Heart right ventricle (tissue), 16 donors: Measurements from ENCODE around the gene FRK. TPM values are rescaled to one million over a fixed set of nuclear protein-coding genes. Genes with fewer than 3 reads are reported as not detected.

Experiments
- ATAC-seq, 8 donors: fragments of 200-7000 bp; cut with Tn5 transposase; one replicate each; pipeline ENCODE4 v1.9.1; 2020; ENCODE audit warnings: mild to moderate bottlenecking in 8 of 8, moderate library complexity in 8 of 8, moderate number of reproducible peaks in 1 of 8
- DNase-seq, 2 donors: peaks; one replicate each; pipeline ENCODE4 v3.0.0-alpha.2; 2020
- H3K27ac ChIP-seq, 10 donors: fragments of 200-600 bp; sonication (generic) in 2 of 10; one replicate each; pipeline versions ENCODE4 v1.5.0 to v1.8.0; 2020 to 2022; ENCODE audit warnings: mild to moderate bottlenecking in 3 of 10
- H3K27me3 ChIP-seq, 7 donors: fragments of 200-600 bp; one replicate each; pipeline ENCODE4 v1.8.0; 2021 to 2022; ENCODE audit warnings: mild to moderate bottlenecking in 2 of 7
- H3K36me3 ChIP-seq, 9 donors: fragments of 200-600 bp; sonication (generic) in 1 of 9; one replicate each; pipeline versions ENCODE4 v1.5.0 to v1.8.0; 2020 to 2022; ENCODE audit warnings: mild to moderate bottlenecking in 2 of 9
- H3K4me1 ChIP-seq, 9 donors: fragments of 200-600 bp; sonication (generic) in 1 of 9; one replicate each; pipeline versions ENCODE4 v1.5.0 to v1.8.0; 2020 to 2022; ENCODE audit warnings: mild to moderate bottlenecking in 4 of 9
- H3K4me3 ChIP-seq, 10 donors: fragments of 200-600 bp; sonication (generic) in 2 of 10; one replicate each; pipeline versions ENCODE4 v1.5.0 to v1.8.0; 2020 to 2022; ENCODE audit warnings: mild to moderate bottlenecking in 7 of 10, moderate library complexity in 2 of 10
- H3K9me3 ChIP-seq, 11 donors: fragments of 200-600 bp in 10 of 11; sonication (generic) in 2 of 11; one replicate each; pipeline versions ENCODE4 v1.5.0 to v1.8.0; 2013 to 2022; ENCODE audit warnings: mild to moderate bottlenecking in 2 of 11, control low read depth in 1 of 11, moderate library complexity in 1 of 11
- CTCF ChIP-seq, 9 donors: fragments of 200-600 bp; sonication (generic) in 2 of 9; IDR thresholded peaks; one replicate each; pipeline versions ENCODE4 v1.5.0 to v1.8.0; 2021 to 2022; ENCODE audit warnings: antibody characterized with exemption in 9 of 9, mild to moderate bottlenecking in 5 of 9, moderate library complexity in 1 of 9
- WGBS, 2 donors: extraction: QIAGEN DNeasy Blood & Tissue Kit; methylation state at CpG; one replicate each; pipeline ENCODE4 v1.1.7; 2013; ENCODE audit warnings: inconsistent platforms in 1 of 2; 5-methylcytosine and 5-hydroxymethylcytosine counted together
- intact Hi-C, 10 donors: fragments of 100-400 bp; cut with DNase I; formaldehyde crosslinking; loops; one replicate each; pipeline versions ENCODE4 v1.11.1 to v1.14.2; 2022
- polyA plus RNA-seq, 2 donors: library from polyadenylated mRNA; stranded (reverse); fragments of 200-250 nt; gene quantifications; one replicate each; pipeline ENCODE4 v1.2.3, GENCODE V29; 2013
- total RNA-seq, 10 donors: library from RNA; stranded (reverse); fragmentation: NEBNext Ultra II Directional in 3 of 10; extraction: Animal tissue kit (Norgen Biotek cat#: 25700) in 3 of 10; gene quantifications; one replicate each; pipeline versions ENCODE4 v1.2.1 to v1.2.4, GENCODE V29; 2021 to 2023
- donor health status: Arrhythmogenic right ventricular cardiomyopathy.
- donor health status: ischemic (EF 13 %, LVEDD 7.1; RV severe dilation, severe dysfunction).
- donor health status: healthy with polysubstance abuse.
- donor health status: DM: no; HTN: yes; CAD: no.
- donor health status: DM: no; HTN: no; CAD: no.
- donor health status: ischemic (EF 25% LVEDD 6.9; RV normal size, moderate dysfunction).
- donor health status: ischemic (EF 25% LVEDD 5.7; RV mildly dilated, moderate dysfunction).
- donor health status: healthy.
- donor health status: DM: yes; HTN: yes; CAD: no.
- donor health status: Ischemic cardiomyopathy.
- donor health status: ischemic (EF 35%, LVEDD 5.7; RV mildly dilated, moderate dysfunction).
- donor health status: nonischemic (EF 11% LVEDD 7.7; RV severe dilation, severe dysfunction).
- donor health status: DM: yes; HTN: yes; CAD: no.
- donor health status: PGD.
- donor health status: ischemic (EF 29% LVEDD 5.4; RV normal size, mild dysfunction).
- donor health status: nonischemic (EF 23%, LVEDD 6.1; RV moderate dilation, normal function).

FRK gene
- total and polyA plus RNA-seq, 12 donors: 0.61 to 10.6 (median 6.6) TPM

- H3K27ac ChIP-seq: no peak overlapping the region
- no peaks in the 10 kb centered on the region for H3K27me3 ChIP-seq
- intact Hi-C loops: no loop called here
- H3K36me3 ChIP-seq: no peaks in the 10 kb centered on the region
- ATAC-seq (no peak), DNase-seq (no peak)
- no peak for TF ChIP-seq CTCF (IDR thresholded peaks at IDR 0.05)
- H3K4me1 ChIP-seq: peaks cover 0 to 12% (median 0%) of the 10 kb centered on the region in 9 donors
- WGBS, 2 donors: 49 to 56% methylated on average over 1 of the region's 1 CpG
- H3K4me3 ChIP-seq: no peak overlapping the region
- no peaks in the 10 kb centered on the region for H3K9me3 ChIP-seq
These were observed 11.7 kb upstream of the FRK start for GRCh38 chr6:116072368-116072767.

DNA sequence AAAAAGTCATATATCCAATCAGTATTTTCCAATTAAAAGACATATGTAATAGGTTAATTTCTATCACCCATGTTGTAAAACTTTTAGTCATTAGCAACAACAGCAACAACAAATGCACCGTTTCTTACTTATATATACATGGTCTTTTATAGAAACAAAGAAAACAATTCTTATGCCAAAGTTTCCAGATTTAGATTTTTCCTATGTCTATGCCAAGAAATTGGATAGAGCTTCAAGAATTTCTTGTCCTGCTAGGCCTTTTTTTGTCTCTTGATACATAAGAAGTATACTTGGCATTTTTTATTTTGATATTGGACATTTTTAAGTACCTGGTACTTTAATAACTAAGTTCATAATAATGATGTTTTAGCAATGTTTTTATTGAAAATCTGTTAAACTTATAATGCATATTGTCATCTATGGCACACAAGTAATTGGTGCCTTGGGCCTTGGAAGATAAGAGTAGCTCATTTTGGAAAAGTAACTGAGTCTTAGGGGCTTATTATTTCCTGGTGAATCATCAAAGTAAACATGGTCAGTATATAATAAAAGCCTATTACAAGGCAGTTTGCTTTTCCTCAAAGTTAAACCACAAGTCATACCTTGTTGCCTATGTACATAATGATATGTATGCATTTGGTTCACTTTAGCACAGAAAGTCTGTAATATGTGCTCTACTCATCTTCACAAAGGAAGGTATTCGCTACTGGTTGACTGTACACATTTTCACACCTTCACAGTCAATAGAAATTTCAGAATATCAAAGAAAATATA lies 10.1 kb upstream of the FRK start:
- 48 to 51% methylated on average over 2 of the region's 2 CpGs for WGBS, 2 donors
- intact Hi-C loops: no loop called here
- Histone ChIP-seq H3K9me3 (no peaks in the 10 kb centered on the region), H3K27ac (no peak overlapping the region), H3K4me3 (no peak overlapping the region), H3K36me3 (no peaks in the 10 kb centered on the region), H3K27me3 (no peaks in the 10 kb centered on the region), H3K4me1 (peaks cover 0 to 12% (median 0%) of the 10 kb centered on the region in 9 donors)
- TF ChIP-seq CTCF (IDR thresholded peaks at IDR 0.05): no peak
- DNase-seq (no peak), ATAC-seq (no peak)

- Histone ChIP-seq H3K27ac (no peak overlapping the region), H3K4me3 (no peak overlapping the region), H3K36me3 (no peaks in the 10 kb centered on the region), H3K27me3 (no peaks in the 10 kb centered on the region), H3K9me3 (no peaks in the 10 kb centered on the region), H3K4me1 (peaks cover 0 to 12% (median 0%) of the 10 kb centered on the region in 9 donors)
- WGBS, 2 donors: 85% methylated on average over 1 of the region's 1 CpG
- intact Hi-C loops: no loop called here
- no peak for TF ChIP-seq CTCF (IDR thresholded peaks at IDR 0.05)
- DNase-seq: no peak
- ATAC-seq: no peak
These were observed 9.4 kb upstream of the FRK start for GRCh38 chr6:116070101-116070500.

GRCh38 chr6:116066789-116067188 lies 6.1 kb upstream of the FRK start:
- ATAC-seq (no peak), DNase-seq (no peak)
- 89 to 90% methylated on average over 2 of the region's 2 CpGs for WGBS, 2 donors
- intact Hi-C loops: no loop called here
- Histone ChIP-seq H3K4me3 (no peak overlapping the region), H3K4me1 (peaks cover 0 to 23% (median 3%) of the 10 kb centered on the region in 9 donors), H3K36me3 (no peaks in the 10 kb centered on the region), H3K9me3 (no peaks in the 10 kb centered on the region), H3K27ac (no peak overlapping the region), H3K27me3 (no peaks in the 10 kb centered on the region)
- TF ChIP-seq CTCF (IDR thresholded peaks at IDR 0.05): no peak
